HG02884 (cell line): ENCODE measurements around the gene XYLT1.
"Not testable (repeated sequence)": the region's sequence is repeated elsewhere in the genome, so short reads cannot be mapped to it uniquely, and the experiment has no call there.

ENCODE experiments used
- ATAC-seq: cut with Tn5 transposase; IDR thresholded peaks from one replicate; pipeline ENCODE4 v1.9.1; 2021; ENCODE audit warnings: mild to moderate bottlenecking, moderate library complexity; ENCODE audit not compliant: unreplicated experiment

Gene XYLT1

DNA sequence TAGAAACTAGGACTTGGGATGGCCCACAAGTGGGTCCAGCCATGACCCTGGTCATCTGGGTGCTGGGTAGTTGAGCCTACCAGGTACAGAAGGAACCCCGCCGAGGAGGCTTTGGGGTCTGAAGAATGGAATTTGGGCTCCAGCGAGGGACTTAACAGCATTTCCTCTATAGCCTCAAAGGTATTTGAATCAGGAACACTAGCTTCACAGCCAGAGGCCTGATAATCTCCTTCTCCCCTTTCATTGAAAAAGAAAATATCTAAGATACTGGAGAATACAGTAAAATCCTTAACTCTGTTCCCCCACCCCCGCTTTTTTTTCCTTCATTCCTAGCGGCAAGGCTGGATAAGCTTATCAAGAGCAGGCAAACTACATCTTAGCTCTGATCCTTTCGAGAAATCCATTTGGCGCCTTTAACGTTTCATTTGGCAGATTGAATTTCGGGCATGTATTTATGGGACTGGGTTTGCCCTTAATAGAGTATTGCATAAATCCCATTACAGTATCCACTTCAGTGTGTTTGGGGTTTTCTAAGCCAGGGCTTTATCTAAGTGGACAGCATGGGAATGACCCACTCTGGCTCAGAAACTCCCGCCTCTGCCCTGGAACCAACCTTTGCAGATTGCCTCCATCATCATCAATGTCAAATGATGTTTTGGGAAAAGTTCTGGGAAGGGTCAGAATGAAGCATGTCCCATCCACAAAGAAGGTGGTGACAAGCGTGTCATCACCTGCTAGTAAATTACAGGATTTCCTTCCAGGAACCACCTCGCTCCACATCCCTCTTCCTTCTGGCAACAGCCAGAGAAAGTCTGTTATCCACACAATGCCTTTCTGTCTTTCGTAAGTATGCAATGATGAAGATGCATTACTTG, 36.9 kb downstream of the XYLT1 start:
- no peak for ATAC-seq

GRCh38 chr16:17432901-17433576, 37.7 kb downstream of the XYLT1 start:
- ATAC-seq: no peak

DNA sequence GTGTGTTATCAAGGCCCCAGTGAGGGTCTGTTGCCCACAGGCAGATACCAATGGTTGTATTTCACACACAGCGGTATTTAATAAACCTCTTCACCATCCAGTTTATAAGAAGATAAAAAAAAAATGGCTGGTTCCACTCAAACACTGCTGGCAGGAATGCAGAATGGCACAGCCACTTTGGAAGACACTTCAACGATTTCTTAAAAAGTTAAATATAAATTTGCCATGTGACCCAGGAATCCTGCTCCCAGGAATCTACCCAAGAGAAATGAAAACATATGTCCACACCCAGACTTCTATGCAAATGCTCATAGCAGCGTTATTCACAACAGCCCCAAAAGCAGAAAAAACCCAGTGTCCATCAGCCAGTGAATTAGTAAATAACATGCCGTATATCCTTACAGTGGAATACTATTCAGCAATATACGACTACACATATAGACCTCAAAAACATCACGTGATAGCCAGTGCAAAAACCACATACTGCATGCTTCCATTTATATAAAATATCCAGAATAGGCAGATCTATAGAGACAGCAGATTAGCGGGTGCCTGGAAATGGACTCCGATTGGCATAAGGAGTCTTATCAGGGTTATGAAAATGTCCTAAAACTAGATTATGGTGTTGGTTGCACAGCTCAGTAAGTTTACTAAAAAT, 38.7 kb downstream of the XYLT1 start:
- ATAC-seq: no peak

- no peak for ATAC-seq
Observed at GRCh38 chr16:17431012-17431411, 39.7 kb downstream of the XYLT1 start.

DNA sequence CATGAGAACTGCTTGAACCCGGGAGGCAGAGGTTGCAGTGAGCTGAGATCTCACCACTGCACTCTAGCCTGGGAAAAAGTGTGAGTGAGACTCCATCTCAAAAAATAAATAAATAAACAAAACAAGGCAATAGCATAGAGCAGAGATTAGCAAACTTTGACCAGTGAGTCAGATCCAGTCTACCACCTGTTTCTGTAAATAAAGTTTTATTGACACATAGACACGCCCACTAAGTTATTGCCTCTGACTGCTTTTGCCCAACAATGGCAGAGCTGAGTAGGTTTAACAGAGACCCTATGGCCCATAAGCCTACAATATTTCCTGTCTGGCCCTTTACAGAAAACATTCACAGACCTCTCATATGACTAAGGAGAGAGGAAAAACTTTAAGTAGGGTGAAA, 44.3 kb downstream of the XYLT1 start:
- ATAC-seq: no peak

DNA sequence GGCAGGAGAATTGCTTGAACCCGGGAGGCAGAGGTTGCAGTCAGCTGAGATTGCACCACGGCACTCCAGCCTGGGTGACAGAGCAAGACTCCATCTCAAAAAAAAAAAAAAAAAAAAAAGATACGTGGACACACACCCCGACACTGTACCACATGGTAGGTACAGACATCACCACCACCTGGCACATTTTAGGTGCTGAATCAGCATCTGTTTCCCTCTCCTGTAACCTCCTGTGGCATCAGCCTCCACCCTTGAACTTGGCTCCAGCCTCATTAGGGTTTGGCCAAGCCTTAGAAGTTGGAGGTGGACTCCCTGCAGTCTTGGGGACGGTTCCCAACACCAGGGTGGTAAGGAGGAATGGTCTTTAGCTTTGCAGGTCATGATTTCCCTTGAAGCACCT, 46.0 kb downstream of the XYLT1 start:
- no peak for ATAC-seq

- ATAC-seq: no peak
Observed at GRCh38 chr16:17423221-17423620, 47.5 kb downstream of the XYLT1 start.

GRCh38 chr16:17420816-17421215, 49.9 kb downstream of the XYLT1 start:
- ATAC-seq: no peak

DNA sequence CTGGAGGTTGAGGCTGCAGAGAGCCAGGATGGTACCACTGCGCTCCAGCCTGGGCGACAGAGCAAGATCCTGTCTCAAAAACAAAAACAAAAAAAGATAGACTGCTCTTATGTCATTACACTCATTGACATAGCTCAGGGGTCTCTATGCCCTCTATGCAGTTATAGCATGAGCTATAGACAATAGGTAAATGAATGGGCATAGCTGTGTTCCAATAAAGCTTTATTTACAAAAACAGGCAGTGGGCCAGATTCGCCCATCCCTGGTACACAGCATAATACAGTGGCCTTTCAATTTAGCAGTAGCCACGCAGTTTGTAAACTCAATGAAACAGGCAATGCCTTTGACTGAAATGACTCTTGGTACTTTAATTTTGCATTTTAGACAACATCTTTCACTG, 51.5 kb downstream of the XYLT1 start:
- ATAC-seq: no peak

- no peak for ATAC-seq
Observed at GRCh38 chr16:17417740-17418139, 53.0 kb downstream of the XYLT1 start.

- peak; percentile 96 for ATAC-seq
Observed at GRCh38 chr16:17416461-17417311, 54.1 kb downstream of the XYLT1 start.

DNA sequence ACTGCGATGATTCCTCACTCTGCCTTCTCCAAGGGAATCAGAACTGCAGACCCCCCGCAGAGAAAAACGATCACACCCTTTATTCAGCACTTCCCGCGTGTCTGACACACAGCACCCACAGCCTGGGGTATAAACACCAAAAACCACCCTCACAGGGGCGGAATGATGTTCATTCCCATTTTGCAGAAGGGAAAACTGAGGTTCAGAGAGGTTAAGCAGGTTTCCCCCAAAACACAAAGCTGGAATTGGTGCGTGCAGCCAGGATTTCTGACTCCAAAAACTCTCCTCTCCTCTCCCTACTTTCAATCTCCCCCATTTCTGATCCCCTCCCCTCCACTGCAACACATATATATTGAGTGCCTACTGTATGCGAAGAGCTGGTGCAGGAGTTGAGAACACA, 55.8 kb downstream of the XYLT1 start:
- no peak for ATAC-seq

DNA sequence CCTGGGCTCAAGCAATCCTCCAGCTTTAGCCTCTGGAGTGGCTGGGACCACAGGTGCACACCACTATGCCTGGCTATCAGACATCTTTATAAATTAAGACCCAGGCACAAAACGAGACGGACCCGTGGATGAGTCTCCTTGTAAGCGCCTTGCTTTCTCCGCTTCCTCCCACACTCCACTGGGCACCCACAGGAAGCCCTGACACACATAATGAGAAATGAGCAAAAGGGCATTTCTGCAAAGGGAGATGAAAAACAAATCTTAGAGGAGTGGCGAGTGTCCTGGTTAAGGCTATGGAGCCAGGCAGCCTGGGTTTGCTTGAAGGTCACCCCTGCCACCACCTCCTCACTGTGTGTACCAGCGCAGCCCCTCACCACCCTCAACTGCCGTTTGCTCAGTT, 56.3 kb downstream of the XYLT1 start:
- ATAC-seq: no peak

DNA sequence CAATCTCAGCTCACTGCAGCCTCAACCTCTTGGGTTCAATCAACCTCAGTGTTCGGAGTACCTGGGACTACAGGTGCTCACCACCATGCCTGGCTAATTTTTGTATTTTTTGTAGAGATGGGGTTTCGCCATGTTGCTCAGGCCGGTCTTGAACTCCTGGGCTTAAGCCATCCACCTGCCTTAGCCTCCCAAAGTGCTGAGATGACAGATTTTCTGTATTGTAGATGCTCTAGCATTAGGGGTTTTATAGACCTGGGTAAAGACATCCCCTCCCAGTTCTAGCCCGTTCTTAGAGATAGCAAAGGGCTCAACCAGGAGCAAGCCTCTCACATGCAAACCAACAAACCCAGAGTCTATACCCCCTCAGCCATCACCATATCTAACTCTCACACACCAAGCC, 57.3 kb downstream of the XYLT1 start:
- no peak for ATAC-seq

GRCh38 chr16:17412791-17413190, 58.0 kb downstream of the XYLT1 start:
- ATAC-seq: no peak

GRCh38 chr16:17412221-17412620, 58.5 kb downstream of the XYLT1 start:
- no peak for ATAC-seq

DNA sequence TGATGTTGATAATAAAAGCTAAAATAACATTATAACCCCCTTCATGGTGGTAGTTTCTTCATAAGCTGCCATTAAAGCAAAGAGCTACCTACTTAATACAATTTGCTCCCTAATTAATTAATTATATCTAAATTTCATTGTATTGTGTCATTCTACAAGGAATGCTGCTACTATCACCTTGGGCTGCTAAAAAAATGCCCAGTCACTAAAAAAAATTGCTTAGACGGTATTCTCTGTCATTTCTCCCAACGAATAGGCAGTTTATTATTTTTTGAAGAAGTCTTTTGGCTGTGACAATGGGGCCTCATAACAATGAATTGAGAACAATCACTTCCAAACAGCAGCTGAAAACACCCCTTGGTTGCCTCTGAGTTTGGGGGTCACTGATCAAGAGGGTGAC, 59.5 kb downstream of the XYLT1 start:
- ATAC-seq: no peak

GRCh38 chr16:17410316-17410715, 60.4 kb downstream of the XYLT1 start:
- ATAC-seq: not testable (repeated sequence)

DNA sequence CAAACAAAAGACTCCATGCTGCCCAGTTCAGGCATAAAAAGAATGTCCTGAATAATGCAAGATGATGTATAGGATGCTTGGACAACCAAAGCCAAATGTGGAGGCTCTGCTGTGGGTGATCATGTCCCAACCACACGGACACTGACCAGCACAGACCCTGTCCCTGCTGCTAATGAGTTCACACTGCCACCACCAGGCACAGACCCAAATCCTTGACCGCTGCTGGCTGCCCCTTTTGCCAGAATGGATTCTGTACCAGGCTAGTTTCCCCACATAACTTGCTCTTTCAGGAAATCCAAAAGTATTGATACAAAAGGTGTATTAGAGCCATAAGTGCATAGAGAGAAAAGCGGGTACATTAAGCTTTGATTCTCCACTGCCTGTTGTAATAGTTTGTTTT, 60.9 kb downstream of the XYLT1 start:
- no peak for ATAC-seq

DNA sequence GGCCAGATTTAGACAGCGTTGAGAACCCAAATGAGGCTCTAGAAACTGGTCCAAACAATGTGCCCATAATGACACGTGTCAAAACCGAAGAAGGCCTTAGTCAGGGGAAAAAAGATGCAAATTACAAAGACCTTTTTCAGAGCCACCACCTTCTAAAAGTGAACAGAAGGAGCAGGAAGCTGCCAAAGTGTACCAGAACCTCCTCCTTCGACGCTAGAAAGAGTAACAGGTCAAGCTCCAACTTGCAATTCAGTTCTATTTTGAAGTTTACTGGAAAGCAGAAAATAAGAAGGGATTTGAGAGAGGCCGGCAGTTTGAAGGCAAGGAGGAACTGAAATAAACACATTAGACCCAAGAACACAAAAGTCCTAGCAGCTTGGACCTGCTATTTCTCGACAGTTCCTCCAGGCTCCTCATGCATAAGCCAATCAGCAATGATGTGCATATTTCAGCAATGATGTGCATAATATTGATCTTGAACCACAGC, 61.8 kb downstream of the XYLT1 start:
- peak; percentile 54 for ATAC-seq

DNA sequence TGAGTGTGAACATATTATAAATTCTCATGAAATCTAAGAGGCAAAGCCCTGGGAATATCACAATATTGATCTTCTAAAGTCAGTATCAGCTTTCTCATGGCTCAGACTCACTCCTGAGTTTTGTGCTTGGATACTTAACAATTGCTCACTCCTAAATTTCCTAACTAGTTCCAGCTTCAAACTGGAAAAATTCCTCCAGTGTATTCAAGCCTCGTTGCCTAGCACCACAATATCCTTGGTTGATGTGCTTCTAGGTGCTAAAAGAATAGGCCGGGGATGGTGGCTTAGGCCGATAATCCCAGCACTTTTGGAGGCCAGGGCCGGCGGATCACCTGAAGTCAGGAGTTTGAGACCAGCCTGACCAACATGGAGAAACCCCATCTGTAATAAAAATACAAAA, 62.5 kb downstream of the XYLT1 start:
- no peak for ATAC-seq
